Measurements from ENCODE around the gene TMEM201.

TMEM201 gene

DNA sequence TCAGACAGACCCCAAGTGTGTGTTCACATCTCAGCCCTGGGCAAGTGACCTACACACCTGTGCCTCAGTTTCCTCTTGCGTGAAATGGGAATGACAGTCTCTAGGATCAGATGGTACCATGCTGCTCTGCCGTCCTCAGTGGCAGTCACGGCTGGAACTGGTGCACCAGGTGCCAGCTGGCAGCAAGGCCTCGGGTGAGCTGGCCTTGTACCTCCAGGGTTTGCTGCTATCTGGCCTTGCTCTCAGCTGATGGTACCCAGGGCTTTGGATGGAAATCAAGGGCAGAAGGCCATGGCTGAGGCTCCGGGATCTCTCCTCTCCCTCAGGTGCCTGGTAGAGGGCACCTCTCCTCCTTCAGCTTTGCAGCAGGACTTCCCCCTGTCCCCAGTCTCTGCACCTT lies 21.3 kb downstream of the TMEM201 start:
- TF ChIP-seq FOXP2 (optimal IDR thresholded peaks at IDR 0.05; ENCODE audit: borderline replicate concordance, extremely low read depth, extremely low read length, insufficient read depth) (no peak), TAF1 (IDR thresholded peaks at IDR 0.05; ENCODE audit: borderline replicate concordance, insufficient read depth, low read length) (no peak), SIN3A (IDR thresholded peaks at IDR 0.05; ENCODE audit: borderline replicate concordance, insufficient read depth, low read length) (no peak), POLR2AphosphoS5 (IDR thresholded peaks at IDR 0.05; ENCODE audit: low read depth, low read length) (no peak)
- TF ChIP-seq, protein P1, sequence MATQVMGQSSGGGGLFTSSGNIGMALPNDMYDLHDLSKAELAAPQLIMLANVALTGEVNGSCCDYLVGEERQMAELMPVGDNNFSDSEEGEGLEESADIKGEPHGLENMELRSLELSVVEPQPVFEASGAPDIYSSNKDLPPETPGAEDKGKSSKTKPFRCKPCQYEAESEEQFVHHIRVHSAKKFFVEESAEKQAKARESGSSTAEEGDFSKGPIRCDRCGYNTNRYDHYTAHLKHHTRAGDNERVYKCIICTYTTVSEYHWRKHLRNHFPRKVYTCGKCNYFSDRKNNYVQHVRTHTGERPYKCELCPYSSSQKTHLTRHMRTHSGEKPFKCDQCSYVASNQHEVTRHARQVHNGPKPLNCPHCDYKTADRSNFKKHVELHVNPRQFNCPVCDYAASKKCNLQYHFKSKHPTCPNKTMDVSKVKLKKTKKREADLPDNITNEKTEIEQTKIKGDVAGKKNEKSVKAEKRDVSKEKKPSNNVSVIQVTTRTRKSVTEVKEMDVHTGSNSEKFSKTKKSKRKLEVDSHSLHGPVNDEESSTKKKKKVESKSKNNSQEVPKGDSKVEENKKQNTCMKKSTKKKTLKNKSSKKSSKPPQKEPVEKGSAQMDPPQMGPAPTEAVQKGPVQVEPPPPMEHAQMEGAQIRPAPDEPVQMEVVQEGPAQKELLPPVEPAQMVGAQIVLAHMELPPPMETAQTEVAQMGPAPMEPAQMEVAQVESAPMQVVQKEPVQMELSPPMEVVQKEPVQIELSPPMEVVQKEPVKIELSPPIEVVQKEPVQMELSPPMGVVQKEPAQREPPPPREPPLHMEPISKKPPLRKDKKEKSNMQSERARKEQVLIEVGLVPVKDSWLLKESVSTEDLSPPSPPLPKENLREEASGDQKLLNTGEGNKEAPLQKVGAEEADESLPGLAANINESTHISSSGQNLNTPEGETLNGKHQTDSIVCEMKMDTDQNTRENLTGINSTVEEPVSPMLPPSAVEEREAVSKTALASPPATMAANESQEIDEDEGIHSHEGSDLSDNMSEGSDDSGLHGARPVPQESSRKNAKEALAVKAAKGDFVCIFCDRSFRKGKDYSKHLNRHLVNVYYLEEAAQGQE (IDR thresholded peaks at IDR 0.05; ENCODE audit: insufficient read depth in 1 of 2, low read depth in 2 of 2, low read length in 2 of 2): no peak

DNA sequence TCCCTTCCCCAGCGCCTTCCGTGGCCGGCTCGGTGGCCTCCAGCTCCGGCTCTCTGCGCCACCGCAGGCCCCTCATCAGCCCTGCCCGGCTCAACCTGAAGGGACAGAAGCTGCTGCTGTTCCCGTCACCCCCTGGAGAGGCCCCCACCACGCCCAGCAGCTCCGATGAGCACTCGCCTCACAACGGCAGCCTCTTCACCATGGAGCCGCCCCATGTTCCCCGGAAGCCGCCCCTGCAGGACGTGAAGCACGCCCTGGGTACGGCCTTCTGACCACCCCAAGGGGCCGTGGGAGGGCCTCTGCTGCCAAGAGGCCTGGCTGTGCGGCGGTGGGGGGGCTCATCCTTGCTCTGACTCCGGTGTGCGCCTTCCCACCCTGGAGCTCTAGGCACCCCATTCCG lies 21.8 kb downstream of the TMEM201 start:
- no peak for TF ChIP-seq POLR2AphosphoS5 (IDR thresholded peaks at IDR 0.05; ENCODE audit: low read depth, low read length)

DNA sequence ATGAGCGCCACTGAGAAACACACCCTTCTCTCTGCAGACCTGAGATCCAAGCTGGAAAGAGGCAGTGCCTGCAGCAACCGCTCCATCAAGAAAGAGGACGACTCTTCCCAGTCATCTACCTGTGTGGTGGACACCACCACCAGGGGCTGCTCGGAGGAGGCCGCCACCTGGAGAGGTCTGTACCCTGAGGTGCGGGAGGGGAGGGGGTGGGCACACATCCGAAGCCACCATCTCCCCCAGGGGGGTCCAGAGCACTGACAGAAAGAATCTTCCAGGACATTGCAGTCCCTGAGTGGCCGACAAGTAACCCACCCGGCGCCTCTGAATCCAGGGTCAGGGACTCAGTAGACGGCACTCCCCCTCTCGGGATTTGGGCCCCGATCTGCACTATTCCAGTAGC lies 23.0 kb downstream of the TMEM201 start:
- no peak for TF ChIP-seq TAF1 (IDR thresholded peaks at IDR 0.05; ENCODE audit: borderline replicate concordance, insufficient read depth, low read length)
- TF ChIP-seq FOXP2 (optimal IDR thresholded peaks at IDR 0.05; ENCODE audit: borderline replicate concordance, extremely low read depth, extremely low read length, insufficient read depth): no peak

DNA sequence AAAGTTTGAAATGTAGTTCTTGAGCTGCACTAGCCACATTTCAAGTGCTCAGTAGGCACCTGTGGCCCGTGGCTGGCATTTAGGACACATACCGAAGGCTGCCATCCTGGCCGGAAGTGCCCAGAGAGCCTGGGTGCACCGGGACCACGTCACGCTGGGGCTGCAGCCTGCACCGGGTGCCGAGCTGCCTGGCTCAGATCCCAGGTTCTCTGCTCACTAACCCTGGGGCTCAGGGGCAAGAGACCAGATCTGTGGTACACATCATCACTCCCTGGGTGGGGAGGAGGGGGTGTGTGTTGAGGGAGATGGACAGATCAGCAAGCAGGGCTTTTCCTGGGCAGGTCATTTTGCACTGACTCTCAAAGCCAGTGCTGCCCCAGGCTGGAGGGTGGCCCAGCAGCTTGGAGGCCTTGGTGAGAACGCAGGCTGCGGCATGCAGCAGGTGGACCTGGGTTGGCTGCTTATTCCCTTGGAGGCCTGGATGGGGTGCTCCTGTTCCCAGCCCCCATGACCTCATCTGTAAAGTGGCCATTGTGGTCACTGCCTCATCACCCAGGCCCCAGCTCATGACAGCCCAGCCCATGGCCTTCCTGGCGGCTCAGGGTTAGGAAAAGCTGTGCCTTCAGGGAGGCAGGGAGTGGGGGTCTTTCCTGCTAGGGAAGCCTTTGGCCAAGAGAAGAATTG lies 23.6 kb downstream of the TMEM201 start:
- TF ChIP-seq FOXP2 (optimal IDR thresholded peaks at IDR 0.05; ENCODE audit: borderline replicate concordance, extremely low read depth, extremely low read length, insufficient read depth): no peak
- TF ChIP-seq SIN3A (IDR thresholded peaks at IDR 0.05; ENCODE audit: borderline replicate concordance, insufficient read depth, low read length): no peak
- TF ChIP-seq POLR2AphosphoS5 (IDR thresholded peaks at IDR 0.05; ENCODE audit: low read depth, low read length): no peak
- TF ChIP-seq TAF1 (IDR thresholded peaks at IDR 0.05; ENCODE audit: borderline replicate concordance, insufficient read depth, low read length): no peak
- TF ChIP-seq, protein P1 (IDR thresholded peaks at IDR 0.05; ENCODE audit: insufficient read depth in 1 of 2, low read depth in 2 of 2, low read length in 2 of 2): no peak

DNA sequence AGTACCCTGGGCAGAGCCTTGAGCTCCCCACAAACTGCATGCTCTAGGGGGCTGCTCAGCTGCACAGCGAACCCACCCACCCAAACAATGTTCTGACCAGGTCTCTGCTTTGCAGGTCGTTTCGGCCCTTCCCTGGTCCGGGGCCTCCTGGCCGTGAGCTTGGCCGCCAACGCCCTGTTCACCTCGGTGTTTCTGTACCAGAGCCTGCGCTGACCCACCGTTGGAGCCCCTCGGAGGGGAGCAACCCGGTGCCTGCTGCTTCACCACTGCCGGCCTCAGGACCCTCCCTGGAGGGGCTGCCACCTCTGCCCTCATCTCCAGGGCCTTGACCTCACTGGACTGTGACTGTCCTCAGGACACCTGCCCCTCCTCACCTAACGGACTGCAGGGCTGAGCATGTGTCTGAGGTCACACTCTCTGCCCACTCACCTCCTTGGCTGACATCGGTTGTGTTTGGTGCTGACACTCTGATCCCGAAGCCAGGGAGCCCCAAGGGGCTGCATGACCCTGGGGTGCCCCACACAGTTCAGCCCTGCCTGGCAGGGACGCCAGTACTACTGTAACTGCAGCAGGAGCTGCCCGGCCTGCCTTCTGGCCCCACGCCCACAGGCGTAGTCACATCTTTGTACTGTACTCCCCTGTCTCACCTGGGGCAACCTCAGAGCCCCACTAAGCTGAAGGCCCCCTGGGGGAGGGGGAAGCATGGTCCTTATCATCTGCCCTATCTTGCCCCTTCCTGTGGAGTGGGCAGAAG lies 24.3 kb downstream of the TMEM201 start:
- no peak for TF ChIP-seq POLR2AphosphoS5 (IDR thresholded peaks at IDR 0.05; ENCODE audit: low read depth, low read length)
- TF ChIP-seq SIN3A (IDR thresholded peaks at IDR 0.05; ENCODE audit: borderline replicate concordance, insufficient read depth, low read length): no peak
- no peak for TF ChIP-seq FOXP2 (optimal IDR thresholded peaks at IDR 0.05; ENCODE audit: borderline replicate concordance, extremely low read depth, extremely low read length, insufficient read depth)
- TF ChIP-seq, protein P1 (IDR thresholded peaks at IDR 0.05; ENCODE audit: insufficient read depth in 1 of 2, low read depth in 2 of 2, low read length in 2 of 2): no peak
- TF ChIP-seq TAF1 (IDR thresholded peaks at IDR 0.05; ENCODE audit: borderline replicate concordance, insufficient read depth, low read length): no peak

DNA sequence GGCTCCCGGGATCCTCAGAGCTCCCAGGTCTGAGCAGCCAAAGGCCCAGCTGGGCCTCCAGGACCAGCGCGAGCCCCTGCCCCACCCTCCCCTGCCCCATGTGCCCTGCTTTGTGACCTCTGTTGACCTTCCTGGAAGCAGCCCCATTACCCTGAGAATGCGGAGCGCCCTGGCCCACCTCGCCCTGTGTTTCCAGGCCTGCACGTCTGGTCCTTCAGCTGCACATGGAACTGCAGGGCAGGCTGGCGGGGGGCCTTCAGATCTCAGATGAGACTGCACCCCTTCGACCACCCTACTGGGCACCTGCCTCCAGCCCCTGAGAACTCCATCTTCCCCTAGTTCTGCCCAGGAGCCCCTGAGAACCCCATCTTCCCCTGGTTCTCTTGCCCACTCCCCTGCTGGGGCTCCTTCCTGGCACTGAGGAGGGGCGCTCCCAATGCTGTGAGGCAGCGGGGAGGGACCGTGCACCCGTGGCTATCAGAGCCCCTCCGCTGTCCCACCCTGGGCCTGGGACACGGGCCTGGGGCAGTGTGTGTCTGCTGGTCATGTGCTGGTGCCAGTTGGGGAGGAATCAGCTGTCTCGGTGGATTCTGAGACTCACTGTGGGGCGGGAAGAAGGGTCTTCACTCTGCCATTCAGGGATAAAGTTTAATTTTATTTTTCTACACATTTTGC lies 25.1 kb downstream of the TMEM201 start:
- no peak for TF ChIP-seq FOXP2 (optimal IDR thresholded peaks at IDR 0.05; ENCODE audit: borderline replicate concordance, extremely low read depth, extremely low read length, insufficient read depth)
- TF ChIP-seq SIN3A (IDR thresholded peaks at IDR 0.05; ENCODE audit: borderline replicate concordance, insufficient read depth, low read length): no peak
- TF ChIP-seq, protein P1 (IDR thresholded peaks at IDR 0.05; ENCODE audit: insufficient read depth in 1 of 2, low read depth in 2 of 2, low read length in 2 of 2): no peak
- no peak for TF ChIP-seq TAF1 (IDR thresholded peaks at IDR 0.05; ENCODE audit: borderline replicate concordance, insufficient read depth, low read length)
- no peak for TF ChIP-seq POLR2AphosphoS5 (IDR thresholded peaks at IDR 0.05; ENCODE audit: low read depth, low read length)

Measured in PFSK-1 (cell line).